AG20443 (cell line): ENCODE data around the gene FAM107B.

Experiments used
- DNase-seq: peaks from one replicate; pipeline ENCODE4 v3.0.0; 2012; ENCODE audit warnings: low spot score, mixed read lengths

FAM107B gene

GRCh38 chr10:14580671-14581332 lies 193.9 kb downstream of the FAM107B start:
- DNase-seq: no peak

GRCh38 chr10:14579405-14579804 lies 195.3 kb downstream of the FAM107B start:
- DNase-seq: no peak

DNA sequence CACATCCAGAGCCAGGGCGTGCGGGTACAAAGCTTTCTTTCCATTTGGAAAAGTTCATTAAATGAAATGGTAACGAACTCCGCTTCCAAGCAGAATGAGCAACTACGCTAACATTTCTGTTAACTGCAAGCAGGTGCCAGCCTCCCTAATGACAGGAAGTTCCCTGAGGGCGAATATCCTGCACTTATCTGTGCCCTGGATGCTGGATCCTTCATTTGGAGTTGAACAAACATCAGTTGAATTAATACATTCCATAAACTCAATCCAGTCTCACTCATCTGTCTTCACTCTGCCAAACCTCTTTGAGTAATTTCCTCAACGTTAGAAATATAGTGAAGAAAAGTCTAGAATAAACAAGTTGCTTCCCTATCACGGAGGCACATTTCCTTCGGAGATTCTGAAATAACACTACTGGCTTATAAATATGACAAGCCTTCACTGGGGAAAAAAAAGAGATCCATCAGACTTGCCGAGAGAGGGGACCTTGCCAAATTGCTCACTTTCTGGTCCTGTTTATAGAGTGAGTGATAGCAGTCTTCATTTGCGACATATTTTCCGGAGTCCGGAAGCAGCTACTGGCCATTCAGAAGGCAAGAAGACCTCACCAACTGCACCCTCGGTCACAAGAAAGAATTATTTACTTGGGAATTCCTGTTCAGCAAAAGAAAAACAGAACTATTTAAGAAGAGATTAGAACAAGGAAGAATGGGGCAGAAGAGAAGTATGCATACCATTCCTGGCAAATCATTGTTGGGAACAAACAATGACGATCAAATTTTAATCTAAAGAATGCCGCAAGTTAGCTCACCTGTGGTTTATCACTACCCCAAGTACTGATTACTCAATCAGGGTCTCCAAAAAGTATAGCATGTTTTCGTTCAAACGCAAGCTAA lies 196.4 kb downstream of the FAM107B start:
- DNase-seq: no peak

DNA sequence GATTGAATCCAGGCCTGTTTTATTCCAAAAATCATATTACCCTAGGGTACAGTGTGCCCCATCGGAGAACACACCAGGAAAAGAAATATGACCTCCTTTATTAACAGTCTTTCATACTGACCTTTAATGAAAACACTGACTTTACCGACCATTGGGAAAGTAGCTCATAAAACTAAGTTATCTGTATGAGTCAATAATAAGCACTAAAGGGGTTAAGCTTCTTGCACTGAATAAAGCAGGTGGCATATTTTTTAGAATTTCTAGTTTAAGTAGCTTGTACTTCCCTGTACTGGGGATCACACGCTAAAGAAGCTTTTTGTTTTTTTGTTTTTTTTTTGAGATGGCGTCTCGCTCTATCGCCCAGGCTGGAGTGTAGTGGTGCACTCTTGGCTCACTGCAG lies 199.8 kb downstream of the FAM107B start:
- DNase-seq: no peak

DNA sequence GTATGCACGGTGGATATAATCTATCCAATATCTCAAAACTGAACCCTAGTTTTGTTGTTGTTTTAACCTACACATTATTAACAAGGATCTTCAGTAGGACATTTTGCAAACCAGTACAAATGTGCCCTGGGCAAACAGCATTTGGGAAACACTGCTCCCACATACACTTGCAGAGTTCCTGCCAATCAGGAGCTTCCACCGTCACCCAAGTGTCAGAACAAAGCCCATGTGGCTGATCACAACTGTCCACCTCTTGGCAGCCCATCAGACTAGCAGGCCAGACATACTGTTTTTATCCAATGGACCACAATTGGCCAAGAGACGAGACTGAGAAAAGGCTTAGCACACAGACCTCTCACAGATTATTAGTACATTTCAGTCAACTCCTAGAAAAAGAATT lies 200.4 kb downstream of the FAM107B start:
- no peak for DNase-seq

DNA sequence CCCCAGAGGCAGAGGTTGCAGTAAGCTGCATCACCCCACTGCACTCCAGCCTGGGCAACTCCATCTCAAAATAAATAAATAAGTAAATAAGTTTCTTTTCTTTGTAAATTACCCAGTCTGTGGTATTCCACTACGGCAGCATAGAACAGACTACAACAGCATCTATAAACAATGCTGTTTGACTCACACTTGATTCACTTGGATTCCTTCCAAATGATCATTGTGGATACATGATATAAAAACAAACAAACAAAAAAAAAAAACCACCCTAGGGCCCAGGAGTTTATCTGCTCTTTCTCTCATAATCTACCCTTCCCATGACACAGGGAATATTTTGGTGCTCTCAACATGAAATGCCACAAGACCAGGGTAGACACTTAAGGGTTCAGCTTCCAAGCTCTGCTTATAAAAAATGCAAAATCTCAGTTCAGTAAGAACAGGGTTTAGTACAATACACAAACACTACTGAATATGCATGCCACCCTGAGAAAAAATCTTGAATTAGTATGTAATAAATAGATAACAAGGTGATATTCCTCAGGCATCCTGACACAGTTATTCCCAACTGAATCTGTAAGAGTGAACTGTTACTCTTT lies 200.9 kb downstream of the FAM107B start:
- DNase-seq: no peak

DNA sequence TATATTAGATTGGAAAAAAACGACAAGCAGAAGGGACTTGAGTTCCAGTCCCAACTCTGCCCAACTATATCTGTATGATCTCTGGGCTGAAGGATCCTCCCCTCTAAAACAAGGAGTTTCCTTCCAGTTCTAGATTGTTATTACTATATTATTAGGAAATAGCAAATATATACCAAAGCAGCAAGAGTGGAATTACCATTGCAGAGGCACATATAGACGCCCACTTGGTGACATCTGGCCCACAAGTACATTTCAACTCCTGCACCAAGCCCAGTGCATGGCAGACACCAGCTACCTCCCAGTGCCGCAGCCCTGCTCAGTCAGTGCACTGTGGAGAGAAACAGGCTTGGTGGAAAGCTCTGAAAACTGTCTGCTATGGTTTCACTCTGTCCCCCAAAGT lies 201.9 kb downstream of the FAM107B start:
- DNase-seq: no peak

DNA sequence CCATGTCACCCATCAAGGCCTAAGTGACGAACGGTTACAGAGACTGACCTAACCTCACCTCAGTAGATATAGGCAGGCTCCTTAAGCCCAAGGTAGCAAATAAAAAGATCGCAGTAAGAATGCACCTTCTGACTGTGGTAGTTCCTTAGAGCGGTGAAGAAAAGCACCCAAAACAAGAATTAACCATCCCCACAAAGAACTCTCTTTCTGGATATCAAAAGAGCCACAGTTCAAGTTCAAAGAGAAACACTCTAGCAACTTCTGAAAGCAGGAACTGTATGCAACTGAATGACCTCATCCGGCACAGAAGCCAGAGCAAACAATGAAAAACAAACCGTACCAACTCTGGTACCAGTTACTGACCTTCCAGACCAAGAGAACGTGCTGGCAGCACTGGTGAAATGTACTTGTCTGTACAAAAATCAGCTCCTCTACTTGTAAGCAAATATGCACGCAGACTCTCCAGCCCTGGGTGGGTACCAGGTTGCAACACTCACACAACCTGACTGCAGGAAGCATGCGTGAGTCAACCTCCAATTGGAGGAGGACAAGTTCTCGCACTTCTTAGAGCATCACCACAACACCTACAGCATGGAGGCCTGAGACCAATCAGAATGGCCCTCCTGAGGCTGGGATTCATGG lies 202.7 kb downstream of the FAM107B start:
- DNase-seq: no peak

DNA sequence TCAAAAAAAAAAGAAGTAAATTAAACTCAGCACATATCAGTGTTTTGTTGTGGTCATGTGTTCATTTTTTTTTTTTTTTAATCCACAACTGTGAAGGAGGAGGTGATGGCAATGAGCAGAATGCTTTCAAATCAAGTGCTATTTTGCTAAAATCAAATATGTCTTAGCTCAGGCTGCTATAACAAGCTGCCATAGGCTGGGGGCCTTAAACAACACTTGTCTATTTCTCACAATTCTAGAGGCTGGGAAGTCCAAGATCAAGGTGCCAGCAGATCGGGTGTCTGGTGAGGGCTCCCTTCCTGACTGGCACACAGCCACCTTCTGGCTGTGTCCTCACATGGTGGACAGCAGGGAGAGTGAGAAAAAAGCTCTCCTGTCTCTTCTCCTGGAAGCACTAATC lies 203.9 kb downstream of the FAM107B start:
- DNase-seq: no peak

- no peak for DNase-seq
Observed at GRCh38 chr10:14569274-14570060, 205.2 kb downstream of the FAM107B start.

DNA sequence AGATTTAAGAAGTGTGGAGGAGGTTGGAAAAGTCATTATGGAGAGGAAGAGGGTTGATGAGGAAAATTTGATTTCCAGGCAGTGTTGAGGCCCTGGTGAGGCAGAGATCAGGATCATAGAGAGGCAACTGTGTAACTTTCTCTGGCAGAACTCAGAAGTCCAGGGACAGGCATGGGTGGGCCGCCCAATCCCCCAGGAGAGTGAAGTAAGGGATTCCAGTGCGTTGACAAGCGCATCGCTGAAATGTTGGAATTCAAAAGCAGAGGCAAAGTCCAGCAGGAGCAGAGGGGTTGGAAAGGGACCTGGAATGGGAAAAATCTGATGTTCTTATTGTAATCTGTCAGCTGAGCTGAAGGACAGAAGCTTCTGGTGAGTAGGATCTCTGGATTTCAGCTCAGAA lies 207.3 kb downstream of the FAM107B start:
- no peak for DNase-seq

DNA sequence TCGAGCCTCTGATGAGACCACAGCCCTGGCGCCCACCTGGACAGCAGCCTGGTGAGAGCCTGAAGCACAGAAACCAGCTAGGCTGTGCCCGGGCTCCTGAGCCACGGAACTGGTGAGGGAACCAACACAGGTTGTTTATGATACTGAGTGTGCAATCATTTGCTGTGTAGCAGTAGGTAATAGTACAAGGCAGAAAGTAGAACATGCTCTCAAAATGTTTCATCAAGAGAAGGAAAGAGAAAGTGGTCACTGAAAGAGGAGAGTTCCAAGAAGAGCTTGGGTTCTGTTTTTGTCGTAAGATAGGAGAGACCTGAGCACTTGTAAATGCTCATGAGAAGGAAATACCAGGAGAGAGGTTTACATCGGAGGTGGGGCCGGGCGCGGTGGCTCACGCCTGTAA lies 208.2 kb downstream of the FAM107B start:
- DNase-seq: no peak

- no peak for DNase-seq
Observed at GRCh38 chr10:14565199-14565598, 209.5 kb downstream of the FAM107B start.

GRCh38 chr10:14564268-14564744 lies 210.4 kb downstream of the FAM107B start:
- no peak for DNase-seq

GRCh38 chr10:14563359-14563940 lies 211.2 kb downstream of the FAM107B start:
- DNase-seq: no peak

- no peak for DNase-seq
Observed at GRCh38 chr10:14563076-14563336, 211.7 kb downstream of the FAM107B start.

GRCh38 chr10:14562218-14563075 lies 212.2 kb downstream of the FAM107B start:
- no peak for DNase-seq

GRCh38 chr10:14560791-14561765 lies 213.6 kb downstream of the FAM107B start:
- DNase-seq: no peak

GRCh38 chr10:14560274-14560673 lies 214.4 kb downstream of the FAM107B start:
- no peak for DNase-seq
